CD4-positive, alpha-beta T cell (primary cell): ENCODE measurements around the gene OPTC. TPM values are rescaled to one million over a fixed set of nuclear protein-coding genes. Genes with fewer than 3 reads are reported as not detected.

Experiments used
- ATAC-seq: fragments of 200-7000 bp; cut with Tn5 transposase; one replicate; pipeline ENCODE4 v1.10.0; 2022; ENCODE audit warnings: mild to moderate bottlenecking; ENCODE audit not compliant: poor library complexity
- CTCF ChIA-PET: fragments of 350-600 bp; sonication (Branson Sonifier 250); formaldehyde crosslinking; loops from one replicate; lab custom pipeline; 2021; ENCODE audit warnings: antibody characterized with exemption, inconsistent platforms; lab: Charles Lee
- POLR2A ChIA-PET: fragments of 350-600 bp; sonication (Branson Sonifier 250); formaldehyde crosslinking; loops from one replicate; lab custom pipeline; 2021; ENCODE audit warnings: antibody characterized with exemption, inconsistent platforms; lab: Charles Lee
- DNase-seq, 14 experiments: peaks; one replicate each; pipeline ENCODE4 v3.0.0-alpha.2; 2013 to 2020; ENCODE audit warnings: mixed read lengths in 2 of 14
- H3K27ac ChIP-seq, 2 donors: one replicate each; pipeline versions ENCODE4 v1.5.1 to v1.7.0; 2013; ENCODE audit warnings: low read length in 2 of 2, low read depth in 1 of 2, mild to moderate bottlenecking in 1 of 2
- H3K27me3 ChIP-seq, 2 experiments: 1 replicate in 1 of 2; 2 replicates in 1 of 2; pipeline versions ENCODE4 v1.6.1 to v1.7.0; 2013; ENCODE audit warnings: low read length in 2 of 2, control low read depth in 1 of 2, mild to moderate bottlenecking in 1 of 2, moderate library complexity in 1 of 2; ENCODE audit not compliant: insufficient read depth in 2 of 2, control insufficient read depth in 1 of 2
- H3K36me3 ChIP-seq: one replicate; pipeline ENCODE4 v1.6.1; 2013; ENCODE audit warnings: low read length, control low read depth; ENCODE audit not compliant: insufficient read depth
- H3K4me1 ChIP-seq: one replicate; pipeline ENCODE4 v1.6.1; 2013; ENCODE audit warnings: low read length, control low read depth; ENCODE audit not compliant: insufficient read depth
- H3K4me3 ChIP-seq: one replicate; pipeline ENCODE4 v1.5.1; 2013; ENCODE audit warnings: mild to moderate bottlenecking, low read length, moderate library complexity
- H3K9me3 ChIP-seq, 2 experiments: 1 replicate in 1 of 2; 2 replicates in 1 of 2; pipeline versions ENCODE4 v1.6.1 to v1.7.0; 2013; ENCODE audit warnings: low read length in 2 of 2, mild to moderate bottlenecking in 2 of 2, control low read depth in 1 of 2, moderate library complexity in 1 of 2; ENCODE audit not compliant: control insufficient read depth in 1 of 2, insufficient read depth in 1 of 2
- H3K27ac Mint-ChIP-seq: one replicate; pipeline ENCODE4 v1.8.0; 2020; ENCODE audit warnings: mixed read lengths
- H3K27me3 Mint-ChIP-seq: one replicate; pipeline ENCODE4 v1.8.0; 2021; ENCODE audit warnings: mixed read lengths
- H3K36me3 Mint-ChIP-seq: one replicate; pipeline ENCODE4 v1.8.0; 2021; ENCODE audit warnings: low read depth, mixed read lengths
- H3K4me1 Mint-ChIP-seq: one replicate; pipeline ENCODE4 v1.8.0; 2021; ENCODE audit warnings: low read depth, mixed read lengths
- H3K4me3 Mint-ChIP-seq: one replicate; pipeline ENCODE4 v1.8.0; 2020; ENCODE audit warnings: mild to moderate bottlenecking, mixed read lengths
- H3K9me3 Mint-ChIP-seq: one replicate; pipeline ENCODE4 v1.8.0; 2020; ENCODE audit warnings: mixed read lengths
- CTCF ChIP-seq: fragments of 200-600 bp; IDR thresholded peaks from one replicate; pipeline ENCODE4 v1.8.0; 2022; ENCODE audit warnings: antibody characterized with exemption, mild to moderate bottlenecking
- intact Hi-C, 2 experiments: fragments of 100-400 bp; cut with DNase I in 1 of 2; cut with micrococcal nuclease in 1 of 2; formaldehyde crosslinking; loops; one replicate each; pipeline versions ENCODE4 v1.15.1 to v1.9.0; 2023 to 2025; cut with DNase I, micrococcal nuclease
- total RNA-seq, 174 experiments: library from RNA in 2 of 174; stranded (reverse) in 2 of 174; gene quantifications; one replicate each; pipeline ENCODE4 v1.2.3 and lab custom pipeline; 2021 to 2026

The OPTC gene
- total RNA-seq, 2 experiments from 2014 or later = not detected

- POLR2A ChIA-PET = no interaction called here
- Histone ChIP-seq H3K27ac (no peak overlapping the region), H3K4me1 (no peaks in the 10 kb centered on the region), H3K9me3 (no peaks in the 10 kb centered on the region), H3K4me3 (no peak overlapping the region), H3K27me3 (peaks cover 0 to 10% of the 10 kb centered on the region in 2 experiments), H3K36me3 (no peaks in the 10 kb centered on the region)
- intact Hi-C loops = no loop called here
- ATAC-seq = no peak
- CTCF ChIA-PET = no interaction called here
- Mint-ChIP-seq H3K9me3 (no peaks in the 10 kb centered on the region), H3K4me3 (no peak overlapping the region), H3K27me3 (peaks cover 35% of the 10 kb centered on the region), H3K36me3 (no peaks in the 10 kb centered on the region), H3K4me1 (no peaks in the 10 kb centered on the region), H3K27ac (no peak overlapping the region)
- TF ChIP-seq CTCF = no peak
- DNase-seq = no peak
Observed at GRCh38 chr1:203468326-203468725, 25.6 kb upstream of the OPTC start.

- no peaks in the 10 kb centered on the region for H3K4me1 ChIP-seq
- peaks cover 0 to 14% of the 10 kb centered on the region in 2 experiments for H3K27me3 ChIP-seq
- H3K36me3 ChIP-seq = no peaks in the 10 kb centered on the region
- H3K27ac ChIP-seq = no peak overlapping the region
- no peak for TF ChIP-seq CTCF
- CTCF ChIA-PET = no interaction called here
- no peak for ATAC-seq
- Mint-ChIP-seq H3K4me1 (no peaks in the 10 kb centered on the region), H3K4me3 (no peak overlapping the region), H3K27ac (no peak overlapping the region), H3K36me3 (no peaks in the 10 kb centered on the region), H3K27me3 (peaks cover 45% of the 10 kb centered on the region), H3K9me3 (no peaks in the 10 kb centered on the region)
- POLR2A ChIA-PET = no interaction called here
- intact Hi-C loops = no loop called here
- H3K9me3 ChIP-seq = no peaks in the 10 kb centered on the region
- no peak overlapping the region for H3K4me3 ChIP-seq
- DNase-seq = no peak
Observed at GRCh38 chr1:203470240-203470639, 23.7 kb upstream of the OPTC start.

GRCh38 chr1:203471841-203472240 is 22.1 kb upstream of the OPTC start:
- DNase-seq = no peak
- no peak overlapping the region for H3K27ac Mint-ChIP-seq
- H3K4me3 Mint-ChIP-seq = no peak overlapping the region
- intact Hi-C loops = no loop called here
- Histone ChIP-seq H3K9me3 (no peaks in the 10 kb centered on the region), H3K27ac (no peak overlapping the region), H3K4me3 (no peak overlapping the region), H3K4me1 (no peaks in the 10 kb centered on the region), H3K27me3 (peaks cover 0 to 14% of the 10 kb centered on the region in 2 experiments), H3K36me3 (no peaks in the 10 kb centered on the region)
- TF ChIP-seq CTCF = no peak
- H3K27me3 Mint-ChIP-seq = peaks cover 46% of the 10 kb centered on the region
- ChIA-PET POLR2A (no interaction called here), CTCF (interaction anchor here (1.1 kb wide), 1 partner anchor 204 kb away, joined by 3 read pairs; no protein-coding TSS in a partner anchor)
- H3K36me3 Mint-ChIP-seq = no peaks in the 10 kb centered on the region
- no peak for ATAC-seq
- H3K9me3 Mint-ChIP-seq = no peaks in the 10 kb centered on the region
- H3K4me1 Mint-ChIP-seq = no peaks in the 10 kb centered on the region
